Measurements from ENCODE around the gene PLD3.
"Not testable (repeated sequence)": the region's sequence is repeated elsewhere in the genome, so short reads cannot be mapped to it uniquely, and the experiment has no call there.

Gene PLD3

GRCh38 chr19:40390084-40390742, 41.7 kb downstream of the PLD3 start, which contains the start of gene HIPK4:
HIPK4 (minus strand) TSS chr19:40390181; CDS start chr19:40389902, 279 bp downstream.
- DNase-seq, result no peak

GRCh38 chr19:40392123-40392522, 43.6 kb downstream of the PLD3 start:
- DNase-seq, result no peak

DNA sequence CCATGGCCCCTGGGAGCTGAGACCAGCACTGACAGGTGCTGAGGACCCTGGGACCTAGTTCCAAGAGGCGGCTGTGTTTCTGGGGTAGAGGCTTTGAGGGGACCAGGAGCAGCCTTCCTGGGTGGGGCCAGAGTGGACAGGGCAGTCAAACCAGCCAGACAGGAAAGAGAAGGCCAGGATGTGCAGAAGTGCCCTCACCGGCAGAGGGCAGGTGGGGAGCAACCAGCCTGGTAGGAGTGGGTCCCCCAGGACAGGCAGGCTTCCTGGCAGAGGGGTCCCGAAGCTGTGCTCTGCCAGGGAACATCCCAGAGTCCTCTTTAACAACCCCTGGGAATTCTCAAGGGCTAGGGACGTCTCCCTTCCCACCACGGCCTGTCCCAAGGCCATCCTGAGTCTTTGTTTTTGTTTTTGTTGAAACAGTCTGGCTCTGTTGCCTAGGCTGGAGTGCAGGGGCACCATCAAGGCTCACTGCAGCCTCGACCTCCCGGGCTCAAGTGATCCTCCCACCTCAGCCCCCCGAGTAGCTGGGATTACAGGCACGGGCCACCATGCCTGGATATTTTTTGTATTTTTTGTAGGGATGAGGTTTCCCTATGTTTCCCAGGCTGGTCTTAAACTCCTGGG, 44.5 kb downstream of the PLD3 start:
- peak; percentile 91 for DNase-seq

DNA sequence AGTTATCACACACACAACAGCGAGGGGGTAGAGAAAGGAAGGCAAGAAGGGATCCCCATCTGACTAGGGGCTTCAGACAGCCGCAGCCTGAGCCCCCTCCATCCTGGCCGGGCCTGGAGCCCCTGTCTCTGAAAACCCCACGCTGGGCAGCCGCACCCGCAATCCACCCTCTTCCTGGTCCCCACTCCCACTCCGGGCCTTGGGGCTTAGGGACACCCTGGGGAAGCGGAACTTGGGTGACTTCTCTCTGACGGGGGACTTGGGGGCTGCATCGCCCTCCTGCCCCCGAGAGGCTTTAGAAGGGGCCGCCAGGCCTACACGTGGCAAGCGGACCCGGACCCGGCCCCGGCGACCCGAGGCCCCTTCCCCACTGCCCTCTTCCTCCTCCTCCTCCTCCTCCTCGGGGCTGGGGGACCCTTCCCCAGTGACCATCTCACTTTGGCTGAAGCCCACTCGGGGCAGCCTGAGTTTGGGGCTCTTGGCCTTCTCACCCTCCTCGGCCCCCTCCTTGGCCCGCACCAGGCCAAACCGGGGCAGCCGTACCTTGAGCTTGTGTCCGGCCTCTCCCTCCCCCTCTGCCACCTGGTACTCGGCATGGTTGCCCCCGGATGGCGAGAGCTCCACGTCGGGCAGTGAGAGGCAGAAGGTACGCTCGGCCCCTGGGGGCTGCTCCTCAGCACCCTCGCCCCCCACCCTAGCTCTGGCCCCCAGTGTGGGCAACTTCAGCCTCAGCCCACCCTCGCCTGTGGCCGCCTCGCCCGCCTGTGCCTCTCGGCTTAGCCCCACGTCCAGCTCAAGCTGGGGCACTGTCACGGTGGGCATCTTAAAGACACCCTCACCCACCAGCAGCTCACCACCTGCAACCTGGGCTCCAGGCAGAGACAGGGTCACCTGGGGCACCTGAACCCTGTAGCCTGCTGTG, 45.7 kb downstream of the PLD3 start:
- no peak for DNase-seq

DNA sequence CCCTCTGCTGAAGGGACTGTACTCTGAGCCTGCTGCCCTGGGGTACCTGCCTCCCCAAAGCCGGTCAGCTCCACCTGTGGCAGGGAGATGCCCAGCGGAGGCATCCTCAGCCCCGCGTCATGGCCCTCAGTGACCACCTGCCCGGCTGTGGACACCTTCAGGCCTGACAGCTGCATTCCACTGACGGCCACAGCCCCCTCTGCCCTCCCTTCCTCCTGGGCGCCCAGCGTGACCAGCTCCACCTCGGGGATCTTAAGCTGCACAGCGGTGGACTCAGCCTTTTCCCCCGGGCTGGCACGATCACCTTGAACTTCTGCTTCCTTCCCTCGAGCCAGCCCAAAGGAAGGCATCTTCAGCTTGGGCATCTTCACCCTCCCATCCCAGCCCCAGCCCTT, 46.3 kb downstream of the PLD3 start:
- DNase-seq, result no peak

GRCh38 chr19:40395956-40396355, 47.5 kb downstream of the PLD3 start:
- DNase-seq, result no peak

GRCh38 chr19:40396886-40397567, 48.5 kb downstream of the PLD3 start:
- DNase-seq, result no peak

DNA sequence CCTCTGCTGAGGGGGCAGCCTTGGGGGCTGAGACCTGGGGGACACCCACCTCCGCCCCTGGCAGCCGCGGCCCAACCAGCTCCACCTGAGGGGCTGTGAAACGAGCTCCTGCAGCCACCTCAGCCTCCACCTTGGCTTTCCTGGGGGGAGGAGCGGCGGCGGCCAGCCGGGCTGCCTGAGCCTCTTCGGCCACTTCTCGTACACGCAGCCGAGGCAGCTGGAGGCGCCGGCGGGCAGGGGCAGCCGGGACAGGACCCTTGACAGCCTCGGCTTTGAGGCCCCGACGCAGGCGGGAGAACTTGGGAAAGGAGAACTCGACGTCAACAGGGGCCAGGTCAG, 49.0 kb downstream of the PLD3 start:
- DNase-seq, result no peak

DNA sequence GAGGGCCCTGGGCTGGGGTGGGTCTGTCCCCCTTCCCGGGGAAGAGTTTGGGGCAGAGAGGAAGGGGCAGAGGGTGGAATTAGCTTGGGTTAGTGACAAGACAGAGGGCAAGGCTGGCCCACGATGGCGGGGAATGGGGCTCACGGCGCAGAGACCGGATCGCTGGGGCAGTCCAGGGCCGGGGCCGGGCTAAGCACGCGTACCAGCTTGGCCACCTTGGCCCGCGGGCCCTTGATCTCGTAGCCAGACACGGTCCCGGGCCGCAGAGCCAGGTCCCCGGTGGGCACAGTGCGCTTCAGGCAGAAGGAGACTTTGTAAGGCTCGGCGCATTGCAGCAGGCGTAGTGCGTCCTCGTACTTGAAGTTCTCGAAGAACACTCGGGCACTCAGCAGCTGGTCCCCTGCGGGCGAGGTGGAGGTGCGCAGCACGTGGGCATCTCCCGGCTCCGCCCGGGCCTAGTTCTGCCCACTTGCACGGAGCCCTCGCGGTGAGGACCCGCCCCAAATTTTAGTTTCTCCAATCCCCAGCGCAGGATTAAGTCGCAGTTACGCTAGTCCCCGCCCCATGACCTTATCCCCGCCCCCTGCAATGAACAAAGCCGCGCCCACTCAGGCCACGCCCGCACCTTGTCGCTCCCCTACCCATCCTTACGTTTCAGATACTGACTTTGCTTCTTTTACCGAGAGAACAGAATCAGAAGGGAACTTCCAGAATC, 50.1 kb downstream of the PLD3 start:
- DNase-seq, result no peak

- DNase-seq, result no peak
Observed at GRCh38 chr19:40400559-40400958, 52.1 kb downstream of the PLD3 start.

- DNase-seq, result peak; percentile 94
Observed at GRCh38 chr19:40403262-40403984, 54.9 kb downstream of the PLD3 start.

DNA sequence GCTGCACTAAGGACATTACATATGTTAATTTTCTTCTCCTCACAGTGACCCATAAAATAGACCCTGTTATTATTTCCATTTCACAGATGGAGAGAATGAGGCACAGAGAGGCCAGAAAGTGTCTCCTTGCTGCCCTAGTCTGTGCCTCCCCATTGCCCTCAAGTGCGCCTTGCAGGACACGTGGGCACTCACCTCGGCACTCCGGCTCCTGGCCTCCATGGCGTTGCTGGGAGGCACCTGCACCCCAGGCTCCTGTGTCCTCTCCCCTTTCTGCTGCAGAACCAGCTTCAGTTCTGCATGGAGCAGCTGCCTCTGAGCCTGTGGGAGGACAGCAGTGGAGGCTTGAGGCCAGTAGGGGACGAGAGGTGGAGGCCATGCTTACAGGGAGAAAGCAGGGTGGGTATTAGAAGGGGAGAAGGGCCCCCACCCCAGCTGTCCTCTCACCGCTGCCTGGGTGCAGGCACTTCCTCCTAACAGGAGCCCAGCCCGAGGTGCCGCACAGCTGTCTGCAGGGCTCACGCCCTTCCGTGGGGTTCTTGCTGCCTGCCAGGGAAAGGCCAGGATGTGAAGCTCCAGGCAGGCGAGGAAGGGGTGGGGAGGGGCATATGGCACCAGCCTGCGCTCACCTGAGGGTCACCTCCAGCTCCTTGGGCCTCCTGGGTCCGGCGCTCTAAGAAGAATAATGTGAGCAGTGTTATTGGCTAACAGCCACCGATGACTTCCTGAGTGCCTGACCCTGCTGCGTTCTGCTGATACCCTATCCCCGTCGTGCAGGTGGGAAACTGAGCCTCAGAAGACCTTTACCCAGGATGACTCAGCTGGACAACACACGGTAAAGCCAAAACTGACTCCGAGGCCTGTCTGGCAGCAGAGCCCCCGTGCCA, 59.5 kb downstream of the PLD3 start:
- DNase-seq, result no peak

DNA sequence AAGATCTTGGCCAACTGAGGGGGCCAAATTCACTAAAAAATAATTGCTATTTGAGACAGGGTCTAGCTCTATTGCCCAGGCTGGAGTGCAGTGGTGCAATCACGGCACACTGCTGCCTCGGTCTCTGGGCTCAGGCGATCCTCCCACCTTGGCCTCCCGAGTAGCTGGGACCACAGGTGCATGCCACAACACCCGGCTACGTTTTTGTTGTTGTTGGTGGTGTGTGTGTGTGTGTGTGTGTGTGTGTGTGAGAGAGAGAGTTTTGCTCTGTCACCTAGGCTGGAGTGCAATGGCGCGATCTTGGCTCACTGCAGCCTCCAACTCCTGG, 60.1 kb downstream of the PLD3 start:
- not testable (repeated sequence) for DNase-seq

GRCh38 chr19:40410030-40410389, 61.5 kb downstream of the PLD3 start:
- DNase-seq, result no peak

- DNase-seq, result no peak
Observed at GRCh38 chr19:40411125-40411842, 62.8 kb downstream of the PLD3 start.

- no peak for DNase-seq
Observed at GRCh38 chr19:40411958-40412499, 63.5 kb downstream of the PLD3 start.

GRCh38 chr19:40412866-40413265, 64.4 kb downstream of the PLD3 start:
- no peak for DNase-seq

DNA sequence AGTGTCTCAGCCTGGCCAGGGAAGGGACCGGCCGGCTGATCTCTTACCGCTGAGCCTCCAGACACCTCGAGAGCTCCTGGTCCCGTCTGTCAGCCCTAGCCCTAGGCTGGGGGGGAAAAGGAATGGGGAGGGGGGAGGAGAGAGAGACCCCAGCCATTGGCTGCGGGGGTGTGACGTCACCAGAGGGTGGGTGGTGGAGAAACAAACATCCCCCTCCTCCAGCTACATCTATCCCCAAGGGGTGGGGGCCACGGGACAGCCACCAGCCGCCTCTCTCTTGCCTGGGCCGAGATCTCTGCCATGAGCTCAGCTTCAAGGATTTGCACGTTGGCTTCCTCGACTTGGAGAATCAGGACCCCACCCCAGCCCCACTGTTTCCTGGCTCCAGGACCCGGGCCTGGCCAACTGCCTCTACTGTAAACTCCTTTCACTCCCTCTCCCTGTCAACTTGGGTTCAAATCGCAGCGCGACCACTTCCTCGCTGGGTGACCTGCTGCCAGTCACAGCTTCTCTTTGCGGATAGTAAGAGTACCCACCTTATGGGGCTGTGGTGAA, 64.9 kb downstream of the PLD3 start, which contains the start of gene PRX:
PRX (minus strand) TSS at position 88 of the 555 bp plus-strand sequence. CDS start 5,446 bp downstream, outside the sequence.
- no peak for DNase-seq

Data from DMS53 (cell line).